H1 (cell line): Measurements from ENCODE around the gene OGDH. TPM values are rescaled to one million over a fixed set of nuclear protein-coding genes. Genes with fewer than 3 reads are reported as not detected.

Experiments used
- CEBPB ChIP-seq: IDR thresholded peaks from 2 replicates; pipeline ENCODE4 v1.6.1; 2012; ENCODE audit warnings: low read depth, low read length
- SIX5 ChIP-seq: IDR thresholded peaks from 2 replicates; pipeline ENCODE4 v1.6.1; 2011; ENCODE audit warnings: mild to moderate bottlenecking, low read depth, low read length
- polyA plus RNA-seq, 7 experiments: library from polyadenylated mRNA; depleted of rRNA in 3 of 7; stranded (reverse) in 5 of 7; unstranded in 2 of 7; fragments of >200 nt in 5 of 7; fragments of 200-250 nt in 2 of 7; gene quantifications; 1 replicate in 5 of 7; 2 replicates in 1 of 7; 4 replicates in 1 of 7; pipeline versions ENCODE4 v1.2.1 to v1.2.3, GENCODE V29; 2011 to 2013; ENCODE audit warnings: missing spikeins in 2 of 7, mixed read lengths in 2 of 7
- total RNA-seq: library from RNA; stranded (reverse); fragmentation: NEBNext Ultra II Directional; extraction: Animal tissue kit (Norgen Biotek cat#: 25700); gene quantifications from 2 replicates; pipeline ENCODE4 v1.2.1, GENCODE V29; 2021

The OGDH gene
- total and polyA plus RNA-seq, 2 of the 8 experiments (the other 6 are each of a cell fraction or from before 2014, with no cell fraction given), result 71.6 to 91.6 TPM

GRCh38 chr7:44667190-44667589 lies 60.8 kb downstream of the OGDH start (continued):
- TF ChIP-seq SIX5, result no peak
- TF ChIP-seq CEBPB, result no peak
